HEK293T (cell line): Measurements from ENCODE around the gene MAP3K14.

Experiments
- CTCF ChIA-PET: fragments of 350-600 bp; formaldehyde crosslinking; extraction: SDS; loops from one replicate; lab custom pipeline; 2021; ENCODE audit warnings: antibody characterized with exemption, inconsistent platforms; lab: Yijun Ruan, JAX
- POLR2A ChIA-PET: fragments of 350-600 bp; formaldehyde crosslinking; extraction: SDS; loops from one replicate; lab custom pipeline; 2020; ENCODE audit warnings: antibody characterized with exemption, inconsistent platforms; lab: Yijun Ruan, JAX
- DNase-seq: peaks from one replicate; pipeline ENCODE4 v3.0.0; 2012; ENCODE audit warnings: mixed read lengths; ENCODE audit errors: extremely low spot score
- ARNT ChIP-seq: fragments of 450-650 bp; IDR thresholded peaks from 2 replicates; pipeline ENCODE4 v1.6.1; 2017; ENCODE audit warnings: mild to moderate bottlenecking
- BHLHE40 ChIP-seq: fragments of 450-650 bp; IDR thresholded peaks from 2 replicates; pipeline ENCODE4 v1.6.1; 2016; ENCODE audit warnings: mild to moderate bottlenecking, moderate library complexity, borderline replicate concordance
- CTBP1 ChIP-seq: fragments of 450-650 bp; IDR thresholded peaks from 2 replicates; pipeline ENCODE4 v1.6.1; 2016; ENCODE audit warnings: borderline replicate concordance
- ELF4 ChIP-seq: fragments of 450-650 bp; IDR thresholded peaks from 2 replicates; pipeline ENCODE4 v1.6.1; 2017; ENCODE audit warnings: antibody characterized with exemption
- FOXA1 ChIP-seq: fragments of 450-650 bp; IDR thresholded peaks from 2 replicates; pipeline ENCODE4 v1.6.1; 2016; ENCODE audit warnings: mild to moderate bottlenecking
- FOXK2 ChIP-seq: fragments of 450-650 bp; IDR thresholded peaks from 2 replicates; pipeline ENCODE4 v1.6.1; 2016; ENCODE audit warnings: mild to moderate bottlenecking
- FOXM1 ChIP-seq: fragments of 450-650 bp; IDR thresholded peaks from 2 replicates; pipeline ENCODE4 v1.6.1; 2017; ENCODE audit warnings: mild to moderate bottlenecking, borderline replicate concordance
- HDGF ChIP-seq: fragments of 450-650 bp; IDR thresholded peaks from 2 replicates; pipeline ENCODE4 v1.6.1; 2017; ENCODE audit warnings: antibody characterized with exemption, borderline replicate concordance
- L3MBTL2 ChIP-seq: fragments of 450-650 bp; conservative IDR thresholded peaks from 2 replicates; pipeline ENCODE4 v1.6.1; 2016; ENCODE audit warnings: mild to moderate bottlenecking
- LEF1 ChIP-seq: fragments of 450-650 bp; IDR thresholded peaks from 2 replicates; pipeline ENCODE4 v1.6.1; 2017; ENCODE audit warnings: mild to moderate bottlenecking, borderline replicate concordance
- NFRKB ChIP-seq: fragments of 450-650 bp; IDR thresholded peaks from 2 replicates; pipeline ENCODE4 v1.6.1; 2016; ENCODE audit warnings: mild to moderate bottlenecking, moderate library complexity
- PKNOX1 ChIP-seq: fragments of 450-650 bp; IDR thresholded peaks from 2 replicates; pipeline ENCODE4 v1.6.1; 2016
- SP1 ChIP-seq: fragments of 450-650 bp; IDR thresholded peaks from 2 replicates; pipeline ENCODE4 v1.6.1; 2017
- SUZ12 ChIP-seq: fragments of 450-650 bp; IDR thresholded peaks from 2 replicates; pipeline ENCODE4 v1.6.1; 2016; ENCODE audit warnings: mild to moderate bottlenecking
- TARDBP ChIP-seq: fragments of 450-650 bp; IDR thresholded peaks from 2 replicates; pipeline ENCODE4 v1.6.1; 2016
- ZNF384 ChIP-seq: fragments of 450-650 bp; IDR thresholded peaks from 2 replicates; pipeline ENCODE4 v1.6.1; 2016

Gene MAP3K14

DNA sequence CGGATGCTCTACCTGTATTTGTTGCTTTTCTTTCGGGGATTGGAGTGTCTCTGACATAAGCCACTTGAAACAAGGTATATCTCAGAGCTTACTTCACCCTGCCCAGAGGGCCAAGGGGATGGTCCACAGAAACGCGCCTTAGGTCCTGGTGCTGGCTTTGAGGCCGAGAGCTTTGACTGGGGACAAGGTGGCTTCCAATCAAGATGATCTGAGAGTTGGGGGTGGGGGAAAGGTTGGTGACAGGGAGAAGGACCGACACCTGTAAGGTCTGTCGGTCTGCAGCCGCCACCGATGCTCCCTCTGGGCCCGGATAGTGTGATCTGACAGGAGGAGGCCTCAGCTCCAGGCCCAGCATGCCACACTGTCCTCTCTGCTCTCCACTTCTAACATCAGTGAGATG, 33.1 kb downstream of the MAP3K14 start:
- DNase-seq = no peak
- ChIA-PET POLR2A (interaction anchor here (0.8 kb wide), 1 partner anchor 123 kb away, joined by 3 read pairs; no protein-coding TSS in a partner anchor), CTCF (interaction anchor here (0.5 to 1.1 kb wide), 3 partner anchors 30 to 102 kb away, joined by 3 to 6 read pairs (median 3); no protein-coding TSS in a partner anchor)
- TF ChIP-seq ZNF384 (no peak), TARDBP (no peak), ARNT (no peak), ELF4 (no peak), LEF1 (no peak), HDGF (no peak), FOXK2 (no peak), FOXM1 (no peak), SUZ12 (no peak), CTBP1 (no peak), L3MBTL2 (no peak), NFRKB (no peak), BHLHE40 (no peak), PKNOX1 (no peak), SP1 (no peak), FOXA1 (no peak)

DNA sequence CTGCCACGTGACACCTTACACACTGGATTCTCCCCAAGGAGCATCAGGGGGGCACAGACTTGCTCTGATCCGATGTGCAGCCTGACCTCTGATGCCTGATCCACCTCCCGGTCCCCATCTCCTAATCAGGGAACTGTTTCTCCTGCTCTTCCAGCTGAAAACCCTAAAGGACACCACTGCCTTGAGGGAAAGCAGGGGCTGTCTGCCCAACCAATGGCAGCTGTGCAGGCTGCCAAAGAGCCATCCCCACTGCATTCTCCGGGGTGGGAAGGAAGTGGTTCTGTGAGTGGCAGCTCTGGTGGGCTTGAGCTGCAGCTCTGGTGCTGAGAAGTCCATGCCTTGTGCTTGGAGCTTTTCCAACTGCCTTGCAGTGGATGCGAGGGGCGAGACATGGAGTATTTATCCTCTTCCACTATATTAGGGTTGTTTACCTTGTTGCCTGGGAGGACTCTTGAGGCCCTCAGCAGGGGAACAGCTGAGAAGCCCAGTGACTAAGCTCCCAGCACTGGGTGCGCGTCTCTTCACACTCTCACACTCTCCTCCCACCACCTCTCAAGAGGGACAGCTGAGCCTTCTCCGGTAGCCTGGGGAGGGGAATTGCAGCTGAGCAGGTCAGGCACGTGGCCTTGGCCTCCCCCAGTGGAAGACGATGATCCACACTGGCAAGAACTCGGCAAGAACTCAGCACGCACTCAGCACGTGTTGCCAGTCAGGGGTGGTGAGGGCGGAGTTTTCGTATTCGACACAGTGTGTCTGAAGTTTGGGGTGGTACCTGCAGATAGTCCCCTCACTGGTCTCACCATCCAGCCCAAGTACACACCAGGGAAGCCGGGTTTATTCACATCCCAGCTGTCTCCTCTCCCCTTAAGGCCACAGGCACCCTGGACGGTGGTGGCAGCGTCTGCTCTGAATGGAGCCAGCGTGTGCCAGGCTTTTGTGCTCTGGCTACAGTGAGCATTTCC, 33.9 kb downstream of the MAP3K14 start:
- CTCF ChIA-PET = interaction anchor here (0.6 to 1.1 kb wide), 3 partner anchors 28 to 84 kb away, joined by 3 to 6 read pairs (median 6); no protein-coding TSS in a partner anchor
- no peak for TF ChIP-seq SP1
- no peak for TF ChIP-seq FOXA1
- no peak for TF ChIP-seq CTBP1
- TF ChIP-seq ZNF384 = no peak
- no peak for TF ChIP-seq SUZ12
- TF ChIP-seq NFRKB = no peak
- no peak for TF ChIP-seq ELF4
- no peak for TF ChIP-seq BHLHE40
- no peak for TF ChIP-seq LEF1
- no peak for TF ChIP-seq PKNOX1

GRCh38 chr17:45279898-45280297, 36.9 kb downstream of the MAP3K14 start:
- TF ChIP-seq CTBP1 (no peak), BHLHE40 (no peak), SP1 (no peak), HDGF (no peak), ARNT (no peak), ZNF384 (no peak), NFRKB (no peak), FOXK2 (no peak), ELF4 (no peak), SUZ12 (no peak)
- POLR2A ChIA-PET = interaction anchor here (0.7 kb wide), 1 partner anchor 37 kb away, joined by 3 read pairs; the partner anchor contains the start of gene MAP3K14
- no peak for DNase-seq
- CTCF ChIA-PET = interaction anchor here (0.6 kb wide), 1 partner anchor 27 kb away, joined by 4 read pairs; no protein-coding TSS in a partner anchor

More for the DNA sequence above, 33.9 kb downstream of the MAP3K14 start:
- POLR2A ChIA-PET = interaction anchor here (0.8 kb wide), 1 partner anchor 122 kb away, joined by 3 read pairs; no protein-coding TSS in a partner anchor
- no peak for DNase-seq

DNA sequence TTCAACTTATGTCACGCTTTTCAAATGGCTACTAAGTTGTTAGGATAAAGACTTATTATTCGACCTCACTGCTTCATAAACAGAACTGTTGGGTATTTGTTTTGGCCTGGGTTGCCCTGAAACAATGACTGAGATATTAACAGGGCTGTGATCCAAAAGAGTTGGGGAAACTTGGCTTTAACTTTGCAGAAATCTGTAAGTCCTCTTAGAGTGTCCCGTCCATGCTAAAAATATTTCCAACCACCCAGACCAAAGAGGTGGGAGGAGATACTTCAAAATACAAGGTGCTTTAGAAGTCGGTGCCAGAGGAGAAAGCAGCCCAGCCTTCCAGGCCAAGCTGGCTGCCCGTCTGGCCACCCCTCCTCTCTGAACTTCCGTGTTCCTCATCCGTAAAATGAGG, 38.8 kb downstream of the MAP3K14 start:
- TF ChIP-seq SUZ12 (no peak), L3MBTL2 (no peak), FOXM1 (no peak), LEF1 (no peak), BHLHE40 (no peak), ZNF384 (no peak), ELF4 (no peak), FOXA1 (no peak), SP1 (no peak), PKNOX1 (no peak)
- ChIA-PET POLR2A (interaction anchor here (1.1 to 1.9 kb wide), 3 partner anchors 39 to 108 kb away, joined by 3 to 7 read pairs (median 5); partner anchors contain the start of gene MAP3K14), CTCF (interaction anchor here (0.6 to 3.3 kb wide), 21 partner anchors 9 to 147 kb away, joined by 3 to 28 read pairs (median 5); partner anchors contain the start of gene MAP3K14)
- DNase-seq = no peak

DNA sequence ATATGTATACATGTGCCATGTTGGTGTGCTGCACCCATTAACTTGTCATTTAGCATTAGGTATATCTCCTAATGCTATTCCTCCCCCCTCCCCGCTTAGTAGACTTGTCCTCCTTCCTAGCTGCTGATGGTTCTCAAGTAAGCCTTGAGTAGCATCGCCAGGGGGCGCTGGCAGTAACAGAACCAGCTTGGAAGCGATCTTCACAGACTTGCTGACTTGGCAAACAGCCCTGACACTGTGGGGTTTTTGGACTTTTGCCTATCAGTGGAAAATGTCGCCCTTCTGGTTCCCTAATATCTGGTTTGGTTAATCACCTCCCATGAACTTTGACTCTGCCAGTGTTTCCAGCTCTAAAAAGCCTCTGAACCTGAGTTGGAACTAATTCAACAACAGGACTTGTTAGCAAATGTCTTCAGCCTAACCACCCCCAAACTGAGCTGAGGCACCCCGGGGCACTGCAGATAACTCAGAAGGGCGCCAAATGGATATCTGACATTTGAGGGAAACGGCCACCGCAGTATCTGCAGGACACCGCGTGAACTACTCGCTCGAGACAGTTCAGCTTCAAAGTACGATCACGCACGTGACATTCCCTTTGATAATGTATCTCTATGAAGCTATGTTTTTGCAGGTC, 39.5 kb downstream of the MAP3K14 start:
- DNase-seq = peak; percentile 85
- CTCF ChIA-PET = interaction anchor here (0.5 to 3.3 kb wide), 29 partner anchors 10 to 495 kb away, joined by 3 to 28 read pairs (median 4); partner anchors contain the start of gene MAP3K14
- POLR2A ChIA-PET = interaction anchor here (1.1 to 1.9 kb wide), 4 partner anchors 34 to 108 kb away, joined by 3 to 7 read pairs (median 4); partner anchors contain the start of gene MAP3K14
- TF ChIP-seq FOXA1 (no peak), SUZ12 (no peak), FOXK2 (no peak), LEF1 (0 out of 2 replicates have a peak, but pooled peaks have one; percentile 26), NFRKB (no peak), SP1 (no peak)
